Measurements from ENCODE around the gene TRPC4AP.

Gene TRPC4AP

GRCh38 chr20:35004749-35005462 is 87.7 kb downstream of the TRPC4AP start:
- Histone ChIP-seq H3K36me3 (ENCODE audit: insufficient read depth, low read length) (peaks cover 94% of the 10 kb centered on the region), H3K4me3 (ENCODE audit: low read length) (no peak overlapping the region), H3K27me3 (ENCODE audit: insufficient read depth, low read length) (no peaks in the 10 kb centered on the region), H3K4me1 (ENCODE audit: insufficient read depth, low read length) (no peaks in the 10 kb centered on the region), H3K9me3 (ENCODE audit: low read length) (no peaks in the 10 kb centered on the region), H2AFZ (ENCODE audit: low read depth, low read length) (no peak overlapping the region)

- Histone ChIP-seq H3K36me3 (ENCODE audit: insufficient read depth, low read length) (peaks cover 94% of the 10 kb centered on the region), H3K4me1 (ENCODE audit: insufficient read depth, low read length) (no peaks in the 10 kb centered on the region), H3K4me3 (ENCODE audit: low read length) (no peak overlapping the region), H3K9me3 (ENCODE audit: low read length) (no peaks in the 10 kb centered on the region), H2AFZ (ENCODE audit: low read depth, low read length) (no peak overlapping the region), H3K27me3 (ENCODE audit: insufficient read depth, low read length) (no peaks in the 10 kb centered on the region)
Measured at GRCh38 chr20:35004051-35004725, 88.4 kb downstream of the TRPC4AP start.

GRCh38 chr20:35003211-35004031 is 89.2 kb downstream of the TRPC4AP start:
- Histone ChIP-seq H3K36me3 (ENCODE audit: insufficient read depth, low read length) (peaks cover 94% of the 10 kb centered on the region), H3K27me3 (ENCODE audit: insufficient read depth, low read length) (no peaks in the 10 kb centered on the region), H3K4me3 (ENCODE audit: low read length) (no peak overlapping the region), H3K9me3 (ENCODE audit: low read length) (no peaks in the 10 kb centered on the region), H2AFZ (ENCODE audit: low read depth, low read length) (no peak overlapping the region), H3K4me1 (ENCODE audit: insufficient read depth, low read length) (no peaks in the 10 kb centered on the region)

DNA sequence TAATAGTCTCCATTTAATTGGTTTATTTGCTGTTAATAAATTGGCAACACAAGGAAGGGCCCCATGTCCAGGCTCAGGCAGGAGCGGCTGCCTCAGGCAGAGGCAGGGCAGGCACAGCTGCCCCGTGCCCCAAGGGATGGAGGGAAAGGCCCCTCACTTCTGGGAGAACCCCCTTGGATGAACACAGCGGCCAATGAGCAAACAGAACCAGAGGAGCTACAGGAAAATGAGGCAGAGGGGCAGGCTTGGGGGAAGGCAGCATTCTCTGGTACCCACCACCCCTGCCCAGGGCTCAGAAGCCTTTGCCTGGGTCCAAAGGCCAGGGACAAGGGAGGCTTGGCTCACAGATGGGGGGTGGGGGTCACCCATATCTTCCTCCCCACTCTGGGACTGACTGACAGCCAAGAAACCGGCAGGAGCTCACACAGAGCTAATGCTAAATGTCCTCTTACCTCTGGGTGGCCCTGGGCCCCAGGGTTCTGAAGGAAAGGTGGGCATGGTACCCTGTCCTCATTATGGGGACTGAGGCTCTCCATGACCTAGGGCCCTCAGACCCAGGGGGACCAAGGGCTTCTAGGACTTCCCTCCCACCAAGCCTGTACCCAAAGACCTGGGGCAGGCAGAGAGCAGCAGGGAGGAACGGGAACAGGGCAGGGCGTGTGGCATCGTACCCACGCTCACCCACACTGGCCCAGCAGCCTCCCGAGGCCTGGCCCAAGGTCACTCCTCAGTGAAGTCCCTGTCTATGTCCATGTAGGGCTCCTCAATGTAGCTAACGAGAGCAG is 90.0 kb downstream of the TRPC4AP start:
- H2AFZ ChIP-seq (ENCODE audit: low read depth, low read length), result no peak overlapping the region

DNA sequence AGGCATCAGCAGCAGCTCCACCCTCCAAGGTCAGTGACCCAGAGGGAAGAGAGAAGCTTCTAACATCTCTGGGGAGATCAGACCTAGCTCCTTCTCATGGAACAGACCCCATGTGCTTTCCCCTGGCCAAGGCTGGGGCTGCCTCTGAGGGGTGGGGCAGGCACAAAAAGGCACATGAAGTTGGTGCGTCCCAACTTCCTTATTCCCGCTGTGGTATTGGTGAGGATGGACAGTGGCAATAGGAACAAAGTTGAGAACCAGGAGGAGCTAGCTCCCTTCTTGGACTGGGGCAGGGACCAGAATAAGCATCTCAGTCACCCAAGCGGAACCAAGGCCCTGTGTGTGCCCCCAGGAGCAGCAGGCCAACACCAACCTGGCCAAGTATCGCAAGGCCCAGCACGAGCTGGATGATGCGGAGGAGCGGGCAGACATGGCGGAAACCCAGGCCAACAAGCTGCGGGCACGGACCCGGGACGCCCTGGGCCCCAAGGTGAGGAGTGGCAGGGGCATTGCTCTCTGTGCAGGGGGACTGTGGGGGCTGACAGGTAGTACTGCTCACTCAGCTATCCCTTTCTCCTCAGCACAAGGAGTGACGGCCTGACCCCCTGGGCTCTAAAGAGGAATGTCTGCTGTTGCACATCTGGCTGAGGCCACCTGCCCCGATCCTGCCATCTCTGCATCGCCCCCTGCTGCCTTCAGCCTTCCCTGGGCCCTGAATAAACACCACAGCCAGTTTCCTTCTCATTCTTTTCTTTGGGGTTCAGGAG is 90.8 kb downstream of the TRPC4AP start:
- Histone ChIP-seq H3K9me3 (ENCODE audit: low read length) (no peaks in the 10 kb centered on the region), H2AFZ (ENCODE audit: low read depth, low read length) (no peak overlapping the region), H3K27me3 (ENCODE audit: insufficient read depth, low read length) (no peaks in the 10 kb centered on the region), H3K4me3 (ENCODE audit: low read length) (no peak overlapping the region), H3K4me1 (ENCODE audit: insufficient read depth, low read length) (no peaks in the 10 kb centered on the region), H3K36me3 (ENCODE audit: insufficient read depth, low read length) (peaks cover 88% of the 10 kb centered on the region)

More for the DNA sequence above, 90.0 kb downstream of the TRPC4AP start:
- Histone ChIP-seq H3K4me3 (ENCODE audit: low read length) (no peak overlapping the region), H3K4me1 (ENCODE audit: insufficient read depth, low read length) (no peaks in the 10 kb centered on the region), H3K36me3 (ENCODE audit: insufficient read depth, low read length) (peaks cover 93% of the 10 kb centered on the region), H3K9me3 (ENCODE audit: low read length) (no peaks in the 10 kb centered on the region), H3K27me3 (ENCODE audit: insufficient read depth, low read length) (no peaks in the 10 kb centered on the region)

- Histone ChIP-seq H2AFZ (ENCODE audit: low read depth, low read length) (no peak overlapping the region), H3K27me3 (ENCODE audit: insufficient read depth, low read length) (no peaks in the 10 kb centered on the region), H3K4me3 (ENCODE audit: low read length) (no peak overlapping the region), H3K4me1 (ENCODE audit: insufficient read depth, low read length) (no peaks in the 10 kb centered on the region), H3K9me3 (ENCODE audit: low read length) (no peaks in the 10 kb centered on the region), H3K36me3 (ENCODE audit: insufficient read depth, low read length) (peaks cover 87% of the 10 kb centered on the region)
Measured at GRCh38 chr20:35000922-35001595, 91.5 kb downstream of the TRPC4AP start.

GRCh38 chr20:35000311-35000921 is 92.2 kb downstream of the TRPC4AP start:
- Histone ChIP-seq H3K27me3 (ENCODE audit: insufficient read depth, low read length) (no peaks in the 10 kb centered on the region), H3K4me1 (ENCODE audit: insufficient read depth, low read length) (no peaks in the 10 kb centered on the region), H3K4me3 (ENCODE audit: low read length) (no peak overlapping the region), H2AFZ (ENCODE audit: low read depth, low read length) (no peak overlapping the region), H3K9me3 (ENCODE audit: low read length) (no peaks in the 10 kb centered on the region), H3K36me3 (ENCODE audit: insufficient read depth, low read length) (peaks cover 87% of the 10 kb centered on the region)

GRCh38 chr20:34999782-35000181 is 92.8 kb downstream of the TRPC4AP start:
- H2AFZ ChIP-seq (ENCODE audit: low read depth, low read length), result no peak overlapping the region
- H3K4me3 ChIP-seq (ENCODE audit: low read length), result no peak overlapping the region
- H3K9me3 ChIP-seq (ENCODE audit: low read length), result no peaks in the 10 kb centered on the region
- H3K36me3 ChIP-seq (ENCODE audit: insufficient read depth, low read length), result peaks cover 87% of the 10 kb centered on the region
- no peaks in the 10 kb centered on the region for H3K4me1 ChIP-seq (ENCODE audit: insufficient read depth, low read length)
- H3K27me3 ChIP-seq (ENCODE audit: insufficient read depth, low read length), result no peaks in the 10 kb centered on the region

DNA sequence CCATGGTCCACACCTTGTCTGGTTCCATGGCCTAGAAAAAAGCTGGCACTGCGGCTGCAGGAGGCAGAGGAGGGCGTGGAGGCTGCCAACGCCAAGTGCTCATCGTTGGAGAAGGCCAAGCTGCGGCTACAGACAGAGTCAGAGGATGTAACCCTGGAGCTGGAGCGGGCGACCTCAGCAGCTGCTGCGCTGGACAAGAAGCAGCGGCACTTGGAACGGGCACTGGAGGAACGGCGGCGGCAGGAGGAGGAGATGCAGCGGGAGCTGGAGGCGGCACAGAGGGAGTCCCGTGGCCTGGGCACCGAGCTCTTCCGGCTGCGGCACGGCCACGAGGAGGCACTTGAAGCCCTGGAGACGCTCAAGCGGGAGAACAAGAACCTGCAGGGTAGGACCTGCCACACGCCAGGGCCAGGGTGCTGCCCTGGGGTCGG is 93.6 kb downstream of the TRPC4AP start:
- Histone ChIP-seq H3K9me3 (ENCODE audit: low read length) (no peaks in the 10 kb centered on the region), H3K36me3 (ENCODE audit: insufficient read depth, low read length) (peaks cover 86% of the 10 kb centered on the region), H3K4me1 (ENCODE audit: insufficient read depth, low read length) (no peaks in the 10 kb centered on the region), H2AFZ (ENCODE audit: low read depth, low read length) (no peak overlapping the region), H3K27me3 (ENCODE audit: insufficient read depth, low read length) (no peaks in the 10 kb centered on the region), H3K4me3 (ENCODE audit: low read length) (no peak overlapping the region)

- Histone ChIP-seq H2AFZ (ENCODE audit: low read depth, low read length) (no peak overlapping the region), H3K4me3 (ENCODE audit: low read length) (no peak overlapping the region), H3K9me3 (ENCODE audit: low read length) (peaks cover under 1% of the 10 kb centered on the region), H3K27me3 (ENCODE audit: insufficient read depth, low read length) (no peaks in the 10 kb centered on the region), H3K4me1 (ENCODE audit: insufficient read depth, low read length) (no peaks in the 10 kb centered on the region), H3K36me3 (ENCODE audit: insufficient read depth, low read length) (peaks cover 87% of the 10 kb centered on the region)
Measured at GRCh38 chr20:34998331-34998950, 94.2 kb downstream of the TRPC4AP start.

DNA sequence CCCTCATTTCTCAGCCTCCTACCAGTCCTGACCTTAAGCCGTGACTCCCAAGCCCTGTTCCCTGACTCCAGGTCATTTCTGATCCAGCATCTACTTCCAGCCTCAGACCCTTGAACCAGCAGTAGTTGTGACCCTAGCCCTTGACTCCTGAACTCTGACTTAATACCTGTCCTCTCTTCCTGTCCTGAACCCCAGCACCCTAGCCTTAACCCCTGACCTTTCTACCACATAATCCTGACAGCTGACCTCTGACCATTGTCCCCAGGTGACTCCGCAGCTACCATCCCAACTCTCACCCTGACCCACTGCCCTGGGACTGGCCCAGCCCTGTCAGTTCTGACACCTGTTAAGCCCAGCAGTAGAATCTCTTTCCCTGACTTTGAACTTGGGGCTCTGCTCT is 94.8 kb downstream of the TRPC4AP start:
- Histone ChIP-seq H3K36me3 (ENCODE audit: insufficient read depth, low read length) (peaks cover 87% of the 10 kb centered on the region), H3K27me3 (ENCODE audit: insufficient read depth, low read length) (no peaks in the 10 kb centered on the region), H3K4me1 (ENCODE audit: insufficient read depth, low read length) (no peaks in the 10 kb centered on the region)

More for the DNA sequence above, 94.8 kb downstream of the TRPC4AP start:
- Histone ChIP-seq H3K4me3 (ENCODE audit: low read length) (no peak overlapping the region), H2AFZ (ENCODE audit: low read depth, low read length) (no peak overlapping the region), H3K9me3 (ENCODE audit: low read length) (peaks cover 3% of the 10 kb centered on the region)

Data from neuron (in vitro differentiated cells).